ENCODE results near the gene PLAU.

DNA sequence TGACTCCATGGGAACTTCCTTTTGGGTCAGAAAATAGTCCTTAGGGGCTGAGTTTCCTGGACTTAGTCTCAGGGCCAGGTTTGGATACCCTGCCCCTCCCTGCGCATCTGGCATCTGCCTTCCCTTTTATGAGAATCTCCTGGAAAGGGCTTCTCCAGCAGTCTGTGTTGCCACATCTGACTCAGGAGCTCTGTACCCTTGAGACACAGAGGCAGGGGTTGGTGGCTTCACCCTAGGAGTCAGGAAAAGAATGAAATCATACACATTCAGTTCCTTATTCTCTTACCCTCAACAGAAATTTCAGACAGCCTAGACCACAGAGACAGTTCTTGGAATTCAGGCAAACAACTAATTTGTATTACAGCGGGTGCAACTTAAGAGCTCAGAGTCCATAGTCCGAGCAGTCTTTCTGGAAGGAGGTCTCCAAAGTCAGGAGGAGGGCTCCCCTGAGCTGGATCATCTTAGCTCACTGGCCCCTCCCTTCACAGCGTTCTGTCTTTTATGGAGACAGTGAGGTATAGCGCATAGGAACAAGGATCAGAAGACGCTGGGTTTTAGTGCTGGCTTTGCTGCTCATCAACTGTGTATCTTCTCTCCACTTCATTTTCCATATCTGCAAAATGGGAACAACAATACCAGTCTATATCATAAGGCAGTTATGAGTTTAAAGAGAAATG, 3.0 kb upstream of the PLAU start:
- no peak for TF ChIP-seq POLR2A (IDR thresholded peaks at IDR 0.05; ENCODE audit: low read length)
- no peak for TF ChIP-seq GATA1 (IDR thresholded peaks at IDR 0.05; ENCODE audit: low read depth, low read length)

Measured in erythroblast (primary cell).